Lung (tissue), 12 donors: ENCODE data around the gene PIK3R4. TPM values are rescaled to one million over a fixed set of nuclear protein-coding genes. Genes with fewer than 3 reads are reported as not detected.
A peak's percentile ranks its signal among the peaks of the same experiment; 100 is the strongest.

Source experiments
- ATAC-seq: fragments of 200-7000 bp; cut with Tn5 transposase; one replicate; pipeline ENCODE4 v1.9.1; 2020; ENCODE audit warnings: moderate number of reproducible peaks; ENCODE audit not compliant: insufficient read depth, low FRiP score
- DNase-seq, 3 donors: peaks; one replicate each; pipeline ENCODE4 v3.0.0-alpha.2; 2013 to 2017
- H3K27ac ChIP-seq, 2 donors: one replicate each; pipeline ENCODE4 v1.5.1; 2013; ENCODE audit warnings: mild to moderate bottlenecking in 2 of 2, moderate library complexity in 2 of 2, control low read depth in 1 of 2, inconsistent platforms in 1 of 2, low read depth in 1 of 2, low read length in 1 of 2
- H3K27me3 ChIP-seq, 3 donors: one replicate each; pipeline ENCODE4 v1.5.1; 2013; ENCODE audit warnings: low read length in 2 of 3; ENCODE audit not compliant: control insufficient read depth in 3 of 3, insufficient read depth in 3 of 3
- H3K36me3 ChIP-seq, 4 donors: one replicate each; pipeline ENCODE4 v1.5.1; 2013; ENCODE audit warnings: low read length in 4 of 4, mild to moderate bottlenecking in 1 of 4, moderate library complexity in 1 of 4; ENCODE audit not compliant: control insufficient read depth in 4 of 4, insufficient read depth in 4 of 4
- H3K4me1 ChIP-seq, 5 donors: one replicate each; pipeline ENCODE4 v1.5.1; 2013; ENCODE audit warnings: low read length in 5 of 5, mild to moderate bottlenecking in 2 of 5, moderate library complexity in 1 of 5; ENCODE audit not compliant: control insufficient read depth in 5 of 5, insufficient read depth in 5 of 5
- H3K4me3 ChIP-seq: one replicate; pipeline ENCODE4 v1.5.1; 2013; ENCODE audit warnings: mild to moderate bottlenecking, control low read depth, moderate library complexity
- H3K9ac ChIP-seq, 2 donors: one replicate each; pipeline ENCODE4 v1.5.1; 2013; ENCODE audit warnings: low read length in 2 of 2, control low read depth in 1 of 2; ENCODE audit not compliant: insufficient read depth in 1 of 2
- H3K9me3 ChIP-seq, 4 donors: one replicate each; pipeline ENCODE4 v1.5.1; 2013; ENCODE audit warnings: low read length in 3 of 4, mild to moderate bottlenecking in 1 of 4, moderate library complexity in 1 of 4; ENCODE audit not compliant: control insufficient read depth in 4 of 4, insufficient read depth in 3 of 4
- CTCF ChIP-seq: IDR thresholded peaks from 2 replicates; pipeline ENCODE4 v1.5.1; 2012; ENCODE audit warnings: mild to moderate bottlenecking; ENCODE audit errors: control extremely low read depth, extremely low read depth
- WGBS, 2 donors: extraction: QIAGEN DNeasy Blood & Tissue Kit; methylation state at CpG; one replicate each; pipeline ENCODE4 v1.1.7; 2013; 5-methylcytosine and 5-hydroxymethylcytosine counted together
- polyA plus RNA-seq, 2 donors: library from polyadenylated mRNA; stranded (reverse); fragments of 200-250 nt; gene quantifications; one replicate each; pipeline ENCODE4 v1.2.1, GENCODE V29; 2013
- total RNA-seq, 2 donors: library from RNA; depleted of rRNA in 1 of 2; stranded (reverse); fragments of >200 nt in 1 of 2; gene quantifications; one replicate each; pipeline ENCODE4 v1.2.1, GENCODE V29; 2014 to 2021
- donor health status: control.
- donor health status: control.
- donor health status: Bipolar disorder and iron deficiency.
- donor health status: healthy.
- donor health status: DM: yes; HTN: yes; CAD: no.

The PIK3R4 gene
- total and polyA plus RNA-seq, 4 donors: 21.6 to 43.0 (median 25.8) TPM

- no peaks in the 10 kb centered on the region for H3K36me3 ChIP-seq
- TF ChIP-seq CTCF: no peak
- DNase-seq (no peak), ATAC-seq (no peak)
- no peak overlapping the region for H3K9ac ChIP-seq
- no peaks in the 10 kb centered on the region for H3K27me3 ChIP-seq
- H3K4me1 ChIP-seq: peaks cover 0 to 2% (median 0%) of the 10 kb centered on the region in 5 donors
- no peaks in the 10 kb centered on the region for H3K9me3 ChIP-seq
- no peak overlapping the region for H3K27ac ChIP-seq
- H3K4me3 ChIP-seq: no peak overlapping the region
- 78 to 83% methylated on average over 5 of the region's 5 CpGs for WGBS, 2 donors
Measured at GRCh38 chr3:130779486-130779885, 32.9 kb upstream of the PIK3R4 start.

GRCh38 chr3:130779031-130779430 is 32.4 kb upstream of the PIK3R4 start:
- no peaks in the 10 kb centered on the region for H3K9me3 ChIP-seq
- ATAC-seq: no peak
- 50 to 71% methylated on average over 1 of the region's 1 CpG for WGBS, 2 donors
- peaks cover 0 to 2% (median 0%) of the 10 kb centered on the region in 5 donors for H3K4me1 ChIP-seq
- H3K9ac ChIP-seq: no peak overlapping the region
- H3K27me3 ChIP-seq: no peaks in the 10 kb centered on the region
- H3K4me3 ChIP-seq: no peak overlapping the region
- DNase-seq: no peak
- H3K27ac ChIP-seq: no peak overlapping the region
- no peaks in the 10 kb centered on the region for H3K36me3 ChIP-seq
- no peak for TF ChIP-seq CTCF

- Histone ChIP-seq H3K27ac (no peak overlapping the region), H3K9ac (no peak overlapping the region), H3K27me3 (no peaks in the 10 kb centered on the region), H3K36me3 (no peaks in the 10 kb centered on the region), H3K4me3 (no peak overlapping the region), H3K9me3 (no peaks in the 10 kb centered on the region), H3K4me1 (peaks cover 0 to 5% (median 0%) of the 10 kb centered on the region in 5 donors)
- 75 to 86% methylated on average over 3 of the region's 3 CpGs for WGBS, 2 donors
- no peak for ATAC-seq
- peak in 2 of 3 donors; percentile 61 to 62 for DNase-seq
- TF ChIP-seq CTCF: no peak
Measured at GRCh38 chr3:130773366-130773765, 26.7 kb upstream of the PIK3R4 start.

- no peak for ATAC-seq
- Histone ChIP-seq H3K36me3 (no peaks in the 10 kb centered on the region), H3K4me3 (no peak overlapping the region), H3K9ac (no peak overlapping the region), H3K27ac (no peak overlapping the region), H3K4me1 (peaks cover 0 to 5% (median 0%) of the 10 kb centered on the region in 5 donors), H3K27me3 (no peaks in the 10 kb centered on the region), H3K9me3 (no peaks in the 10 kb centered on the region)
- no peak for DNase-seq
- no peak for TF ChIP-seq CTCF
Measured at GRCh38 chr3:130772129-130772528, 25.5 kb upstream of the PIK3R4 start.
